ENCODE results near the gene PRRT4.
A peak's percentile ranks its signal among the peaks of the same experiment; 100 is the strongest.

The PRRT4 gene

GRCh38 chr7:128343554-128344430, 17.7 kb downstream of the PRRT4 start, which contains the start of gene RBM28 (continued):
- TF ChIP-seq GLI2 (tag by site-specific recombination; IDR thresholded peaks at IDR 0.05; ENCODE audit: borderline replicate concordance, low read depth) (no peak), ZBTB26 (tag by site-specific recombination; optimal IDR thresholded peaks at IDR 0.05) (peak; percentile 78), YY1 (tag by site-specific recombination; IDR thresholded peaks at IDR 0.05) (peak; percentile 96), ZBTB20 (tag by site-specific recombination; IDR thresholded peaks at IDR 0.05) (0 out of 2 replicates have a peak, but pooled peaks have one; percentile 59), ZNF837 (tag by site-specific recombination; IDR thresholded peaks at IDR 0.05) (no peak), ZBTB8A (tag by site-specific recombination; IDR thresholded peaks at IDR 0.05) (peak; percentile 54; the same call in 1 of the 2 replicates), BCL6B (tag by site-specific recombination; IDR thresholded peaks at IDR 0.05) (no peak), SP2 (tag by site-specific recombination; IDR thresholded peaks at IDR 0.05) (peak; percentile 76), ZNF174 (tag by site-specific recombination; IDR thresholded peaks at IDR 0.05) (no peak), ZNF394 (tag by site-specific recombination; IDR thresholded peaks at IDR 0.05; ENCODE audit: borderline replicate concordance) (peak; percentile 76), ZNF292 (tag by site-specific recombination; IDR thresholded peaks at IDR 0.05; ENCODE audit: borderline replicate concordance, low read depth) (no peak), ZNF629 (tag by site-specific recombination; IDR thresholded peaks at IDR 0.05) (peak; percentile 82), ZNF549 (tag by site-specific recombination; IDR thresholded peaks at IDR 0.05) (no peak), FEZF1 (tag by site-specific recombination; IDR thresholded peaks at IDR 0.05) (peak; percentile 68), KLF16 (tag by site-specific recombination; IDR thresholded peaks at IDR 0.05) (peak; percentile 99), ZBTB1 (tag by site-specific recombination; IDR thresholded peaks at IDR 0.05) (no peak), ZNF335 (tag by site-specific recombination; conservative IDR thresholded peaks at IDR 0.05) (peak; percentile 93), TSHZ1 (tag by site-specific recombination; IDR thresholded peaks at IDR 0.05; ENCODE audit: borderline replicate concordance) (no peak), ZNF280C (tag by site-specific recombination; IDR thresholded peaks at IDR 0.05) (no peak), BCL11A (tag by site-specific recombination; IDR thresholded peaks at IDR 0.05; ENCODE audit: low read depth) (no peak), ZNF19 (tag by site-specific recombination; IDR thresholded peaks at IDR 0.05; ENCODE audit: low read depth) (no peak), ZNF223 (tag by site-specific recombination; IDR thresholded peaks at IDR 0.05) (no peak), TRIM28 (IDR thresholded peaks at IDR 0.05; ENCODE audit: borderline replicate concordance, low read length) (0 out of 2 replicates have a peak, but pooled peaks have one; percentile 12), ZNF391 (tag by site-specific recombination; IDR thresholded peaks at IDR 0.05; ENCODE audit: borderline replicate concordance, low read depth) (peak; percentile 95), ZNF830 (tag by site-specific recombination; IDR thresholded peaks at IDR 0.05; ENCODE audit: low read depth) (no peak)
